CD4-positive, alpha-beta T cell treated with Interleukin-17A for 1 hour (primary cell): ENCODE data around the gene ADAMTS2.

ENCODE experiments used
- DNase-seq: peaks from one replicate; pipeline ENCODE4 v3.0.0-alpha.2; 2020

The ADAMTS2 gene

DNA sequence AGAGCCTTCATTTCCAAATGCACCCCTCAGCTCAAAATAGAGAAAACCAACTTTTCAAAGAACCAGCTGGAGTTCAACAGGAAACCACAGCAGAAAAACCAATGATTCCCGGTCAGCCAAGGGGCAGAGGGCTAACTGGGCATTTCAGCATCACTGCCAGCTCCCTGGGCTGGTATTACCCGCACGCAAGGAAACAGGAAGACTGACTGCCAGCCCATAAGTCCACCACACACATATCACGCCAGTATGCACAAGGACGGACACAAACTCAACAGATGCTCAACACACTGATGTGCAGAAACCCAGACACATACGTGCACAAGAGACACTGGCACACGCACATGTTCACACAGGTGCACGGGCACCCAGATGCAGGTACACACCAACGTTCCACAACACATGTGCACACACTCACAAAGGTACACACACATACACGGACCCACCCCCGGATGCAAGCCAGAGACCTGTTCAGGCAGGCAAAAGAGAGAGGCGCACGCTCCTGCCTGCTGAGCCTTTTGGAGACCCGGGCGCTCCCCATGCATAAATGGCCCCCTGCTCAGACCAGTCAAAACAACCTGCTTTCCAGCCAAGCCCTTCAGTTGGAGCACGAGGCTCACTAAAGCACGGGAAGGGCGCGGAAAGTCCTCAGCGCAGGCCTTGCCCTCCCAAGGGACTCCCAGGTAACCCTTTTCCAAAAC lies 2.1 kb downstream of the ADAMTS2 start:
- DNase-seq: no peak

DNA sequence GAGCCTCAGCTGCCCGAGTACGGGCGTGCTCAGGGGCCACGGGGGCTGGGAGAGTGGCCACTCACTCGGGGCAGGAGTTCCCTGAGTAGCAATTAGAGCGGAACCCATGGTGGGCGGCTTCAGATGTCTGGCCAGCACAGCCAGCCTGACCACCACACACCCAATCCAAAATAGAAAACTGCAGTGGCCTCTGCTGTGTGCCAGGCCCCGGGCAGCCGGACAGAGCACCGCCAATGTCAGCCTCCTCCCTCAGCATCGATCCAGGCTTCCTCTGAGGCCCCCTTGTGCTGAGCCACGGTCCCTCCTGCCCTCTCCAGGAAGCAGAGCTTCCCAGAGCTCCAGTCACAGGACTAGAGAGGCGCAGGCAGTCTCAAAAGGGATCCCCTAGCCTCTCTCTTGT lies 2.7 kb downstream of the ADAMTS2 start:
- DNase-seq: no peak

DNA sequence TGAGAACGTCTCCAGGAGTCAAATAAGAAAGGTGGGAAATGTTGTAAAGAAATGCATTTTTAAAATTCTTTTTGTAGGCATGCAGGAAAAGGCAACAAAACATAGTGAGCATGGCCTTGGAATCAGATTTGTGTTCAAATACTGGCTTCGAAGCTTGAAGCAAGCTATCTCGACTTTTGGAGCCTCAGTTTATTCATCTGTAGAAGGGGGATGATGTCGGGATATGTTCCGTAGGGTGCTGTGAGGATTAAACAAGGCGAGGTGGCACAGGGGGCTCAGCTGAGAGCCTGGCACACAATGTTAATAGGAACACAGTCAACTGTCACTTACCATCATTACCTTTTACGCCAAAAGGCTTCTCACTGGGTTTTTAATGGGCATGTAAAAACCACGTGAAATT lies 4.8 kb downstream of the ADAMTS2 start:
- DNase-seq: no peak

DNA sequence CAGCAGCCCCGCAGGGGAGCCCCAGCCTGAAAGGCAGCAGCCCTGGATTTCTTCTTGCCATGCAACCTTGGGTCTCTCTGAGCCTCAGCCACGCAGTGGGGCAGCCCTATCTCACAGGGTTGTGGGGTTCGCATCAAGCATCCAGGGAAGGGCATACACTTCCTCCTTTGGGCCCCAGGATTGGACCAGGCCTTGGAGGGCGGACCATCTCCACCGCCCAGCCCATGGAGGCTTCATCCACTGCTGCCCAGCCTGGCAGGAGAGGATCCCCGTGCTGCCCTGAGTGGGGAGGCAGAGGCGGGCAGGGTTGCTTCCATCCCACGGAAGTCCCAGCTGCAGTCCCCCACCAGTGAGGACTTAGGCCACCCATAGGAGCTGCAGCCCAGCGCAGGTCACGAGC lies 5.3 kb downstream of the ADAMTS2 start:
- no peak for DNase-seq

DNA sequence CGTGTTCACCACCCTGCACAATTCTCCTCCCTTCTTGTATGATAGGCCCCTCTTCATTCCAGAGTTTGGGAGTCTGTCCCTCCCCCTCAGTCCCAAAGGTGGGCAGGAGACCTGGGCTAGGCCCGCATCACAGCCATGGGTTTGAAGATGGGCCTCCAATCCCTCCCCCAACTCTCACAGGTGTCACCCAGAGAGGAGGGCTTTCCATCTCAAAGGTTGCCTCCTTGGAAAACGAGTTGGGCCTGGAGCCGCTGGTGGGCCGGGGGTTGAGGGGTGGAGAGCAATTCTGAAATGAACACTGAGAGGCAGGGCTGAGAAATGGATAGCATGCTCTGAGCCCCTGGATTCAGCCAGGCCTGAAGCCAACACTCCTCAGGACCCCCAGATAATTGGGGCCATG lies 6.2 kb downstream of the ADAMTS2 start:
- DNase-seq: no peak

DNA sequence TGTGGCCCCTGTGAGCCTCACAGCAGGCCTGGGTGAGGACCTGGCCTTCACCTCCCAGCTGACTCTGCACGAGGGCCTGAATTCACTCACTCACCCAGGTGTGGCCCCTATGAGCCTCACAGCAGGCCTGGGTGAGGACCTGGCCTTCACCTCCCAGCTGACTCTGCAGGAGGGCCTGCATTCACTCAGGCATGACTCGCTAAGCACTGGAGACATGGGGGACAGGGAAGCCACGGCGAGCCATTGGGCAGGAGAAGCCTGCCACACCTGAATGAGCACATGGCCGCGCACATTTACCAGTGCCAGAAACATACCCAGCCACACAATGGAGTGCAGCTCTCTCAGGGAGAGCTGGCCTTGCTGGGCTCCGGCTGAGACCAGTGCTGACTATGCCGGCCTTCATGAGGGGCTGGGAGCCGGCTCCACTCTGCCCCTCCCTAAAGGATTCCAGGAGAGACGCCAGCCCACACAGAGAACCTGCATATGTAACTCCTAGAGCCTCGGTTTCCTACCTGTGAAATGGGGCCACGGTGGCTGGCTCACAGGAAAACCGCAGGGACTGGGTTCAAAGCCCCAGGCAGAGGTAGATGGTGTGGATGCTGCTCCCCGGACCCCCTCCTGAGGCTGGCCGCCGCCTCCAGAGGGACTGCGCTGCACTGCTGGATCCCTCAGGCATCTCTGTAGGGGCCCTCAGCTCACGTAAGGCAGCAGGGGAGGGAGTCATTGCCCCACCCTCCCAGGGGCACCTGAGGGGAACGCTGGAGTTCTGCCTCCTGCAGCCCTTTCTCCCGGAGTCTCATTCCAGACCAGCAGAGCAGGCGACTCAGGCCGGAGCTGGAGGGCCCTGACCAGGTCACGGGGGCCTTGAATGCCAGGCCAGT lies 7.2 kb downstream of the ADAMTS2 start:
- no peak for DNase-seq

DNA sequence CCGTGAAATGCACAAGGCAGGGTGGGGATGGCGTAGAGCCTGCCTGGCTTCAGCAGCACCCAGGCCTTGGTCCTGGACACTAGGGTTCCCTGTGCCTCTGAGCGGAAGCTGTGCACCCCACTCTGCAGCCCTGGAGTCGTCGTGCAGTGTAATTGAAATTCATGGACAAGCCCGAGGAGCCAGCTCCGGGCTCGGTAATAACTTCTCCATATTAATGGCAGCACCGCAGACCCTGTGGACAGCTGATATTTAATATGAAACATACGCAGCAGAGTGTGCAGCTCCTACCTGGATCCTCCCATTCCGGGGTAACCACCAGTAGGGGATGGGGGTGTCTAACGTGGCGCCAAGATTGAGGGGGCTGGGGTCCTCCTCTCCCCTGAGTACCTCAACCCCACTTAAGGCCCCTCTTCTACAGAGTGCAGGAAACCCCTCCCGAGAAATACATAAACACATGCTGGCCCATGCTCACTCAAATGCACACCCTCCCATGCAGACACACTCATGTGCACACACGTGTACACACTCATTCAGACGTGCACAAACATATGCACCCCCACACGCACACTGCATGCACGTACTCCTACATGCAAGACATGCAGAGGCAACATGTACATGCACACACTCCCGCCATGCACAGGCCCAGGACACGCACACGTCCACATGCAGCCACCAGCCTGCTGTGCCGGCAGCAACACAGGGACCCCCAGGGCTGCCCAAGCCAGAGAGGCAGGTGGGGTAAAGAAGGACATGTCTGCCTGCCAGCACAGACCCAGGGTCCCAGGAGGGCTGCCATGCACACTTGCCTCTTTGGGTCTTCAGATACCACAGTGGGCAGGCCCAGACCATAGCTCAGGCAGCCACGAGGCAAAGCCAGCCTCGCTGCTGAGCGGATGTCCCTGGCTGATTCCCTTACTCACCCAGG lies 8.1 kb downstream of the ADAMTS2 start:
- DNase-seq: no peak

DNA sequence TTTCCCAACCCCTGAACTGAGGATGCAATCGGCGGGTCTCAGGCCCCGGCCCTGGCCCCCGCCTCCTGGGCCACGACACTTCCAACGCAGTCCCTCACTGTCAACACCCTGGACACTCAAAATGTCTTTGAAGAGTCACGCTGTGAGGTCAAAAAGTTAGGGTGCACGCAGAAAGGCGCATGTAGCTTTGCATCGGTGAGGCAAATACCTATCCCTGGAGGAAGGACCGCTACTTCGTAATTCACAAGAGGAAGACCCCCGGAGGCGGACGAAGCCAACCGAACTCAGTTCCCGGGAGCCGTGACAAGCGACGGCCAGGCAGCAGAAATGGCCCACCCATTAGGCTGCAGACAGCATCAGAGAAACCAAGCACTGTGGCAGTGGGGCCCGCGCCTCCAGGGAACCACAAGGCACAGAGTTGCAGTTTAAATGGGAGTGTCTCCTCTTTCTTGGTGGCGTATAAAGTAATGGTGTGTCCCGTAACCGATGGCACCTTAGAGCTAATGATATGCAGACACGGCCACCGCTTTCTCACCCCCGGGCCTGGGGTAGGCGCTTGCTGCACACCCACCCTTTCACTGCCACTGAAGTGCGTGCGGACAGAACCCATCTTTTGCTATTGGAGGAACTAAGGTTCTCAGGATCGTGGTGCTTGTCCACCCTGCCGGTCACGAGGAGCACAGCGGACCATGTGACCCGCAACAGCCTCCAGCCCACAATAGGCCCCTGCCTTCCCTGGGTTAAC lies 9.0 kb downstream of the ADAMTS2 start:
- DNase-seq: no peak

DNA sequence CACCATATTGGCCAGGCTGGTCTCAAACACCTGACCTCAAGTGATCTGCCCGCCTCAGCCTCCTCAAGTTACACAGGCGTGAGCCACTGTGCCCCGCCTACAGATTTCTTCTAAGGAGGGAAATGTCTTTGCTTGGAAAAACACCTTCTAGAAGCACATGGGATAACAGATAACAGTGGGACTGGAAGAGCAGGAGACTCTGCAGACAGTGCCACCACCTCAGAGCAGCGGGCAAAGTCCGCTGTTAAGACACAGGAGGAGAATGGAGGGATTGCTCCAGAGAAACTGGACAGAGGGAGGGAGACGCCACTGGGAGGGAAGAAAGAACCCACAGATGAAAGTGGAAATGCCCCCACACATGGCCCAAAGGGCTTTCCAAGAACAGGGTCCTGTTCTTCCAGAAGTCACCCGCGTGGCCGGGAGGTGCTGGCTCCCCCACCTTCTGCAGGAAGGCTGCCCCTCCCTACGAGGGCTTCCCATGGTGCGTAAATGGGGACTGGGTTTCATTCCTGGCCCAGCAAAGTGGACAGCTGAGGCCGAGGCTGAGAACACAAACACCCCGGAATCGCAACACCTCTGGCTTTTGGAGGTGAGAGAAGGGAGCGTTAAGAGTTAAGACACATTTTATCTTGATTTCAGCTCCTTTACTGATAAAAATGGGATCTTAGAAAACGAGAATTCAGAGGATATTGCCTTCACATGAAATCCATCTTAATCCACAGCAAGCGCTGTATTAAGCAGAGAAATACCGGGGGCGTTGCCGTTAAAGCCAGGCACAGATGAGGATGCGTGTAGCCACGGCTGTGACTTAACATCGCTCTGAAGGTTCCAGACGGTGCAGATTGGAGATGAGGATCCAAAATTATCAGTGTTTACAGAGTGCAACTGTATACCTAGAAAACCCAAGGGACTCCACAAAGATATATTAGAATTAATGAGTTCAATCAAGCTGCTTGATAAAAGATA lies 11.2 kb downstream of the ADAMTS2 start:
- DNase-seq: no peak

DNA sequence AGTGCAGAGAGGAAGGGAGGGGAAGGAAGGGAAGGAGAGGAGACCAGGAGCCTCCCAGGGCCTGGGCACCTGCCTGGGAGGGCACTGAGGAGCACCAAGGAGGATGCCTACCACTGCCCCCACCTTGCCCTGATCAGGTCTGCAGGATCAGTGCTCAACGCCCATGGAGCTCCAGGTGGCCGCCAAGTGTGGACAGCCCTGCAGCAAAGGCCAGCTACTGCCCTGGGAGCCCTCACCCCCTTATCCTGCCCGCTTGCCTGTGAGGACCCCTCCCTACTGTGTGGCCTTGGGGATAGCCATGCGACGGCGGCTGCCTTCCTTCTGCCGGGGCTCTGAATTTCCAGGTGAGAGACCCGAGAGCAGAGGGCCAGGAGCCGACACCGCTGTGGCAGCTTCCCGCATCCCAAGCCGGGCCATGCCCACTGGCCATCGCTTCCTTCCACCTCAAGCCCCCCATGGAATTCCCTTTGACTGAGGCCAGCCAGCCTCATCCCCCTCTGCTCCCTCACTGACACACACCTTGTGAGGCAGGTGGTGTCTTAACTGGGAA lies 12.4 kb downstream of the ADAMTS2 start:
- DNase-seq: no peak

DNA sequence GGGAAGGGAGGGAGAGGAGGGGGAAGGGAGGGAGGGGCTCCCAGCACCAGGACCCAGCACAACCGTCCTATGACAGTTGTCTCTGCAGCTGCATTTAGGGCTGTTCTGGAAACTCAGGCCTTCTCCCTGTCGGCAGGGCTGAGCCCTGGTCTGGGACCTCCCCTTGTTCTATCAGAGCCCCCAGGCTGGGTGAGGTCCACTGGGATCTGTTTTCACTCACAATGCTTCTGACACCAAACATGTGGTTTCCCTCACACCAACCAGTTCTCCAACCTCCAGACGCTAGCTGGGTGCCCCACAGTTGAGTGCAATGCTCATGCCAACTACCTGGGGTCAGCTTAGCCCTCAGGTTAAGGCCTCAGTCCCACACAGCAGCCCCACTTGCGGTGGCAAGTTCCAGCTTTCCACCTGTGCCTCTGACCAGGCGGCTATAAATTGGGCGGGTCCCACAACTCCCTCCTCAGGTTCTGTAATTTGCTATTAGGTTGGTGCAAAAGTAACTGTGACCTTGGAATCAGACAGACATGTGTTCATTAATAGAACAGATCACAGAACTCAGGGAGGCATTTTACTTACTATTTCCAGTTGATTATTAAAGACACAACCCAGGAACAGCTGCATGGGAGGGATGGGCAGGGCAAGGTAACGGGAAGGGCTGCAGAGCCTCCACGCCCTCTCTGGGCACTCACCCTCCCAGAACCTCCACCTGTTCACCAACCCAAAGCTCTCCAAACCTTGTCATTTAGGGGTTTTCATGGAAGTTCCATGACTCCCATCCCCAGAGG lies 13.5 kb downstream of the ADAMTS2 start:
- DNase-seq: no peak

DNA sequence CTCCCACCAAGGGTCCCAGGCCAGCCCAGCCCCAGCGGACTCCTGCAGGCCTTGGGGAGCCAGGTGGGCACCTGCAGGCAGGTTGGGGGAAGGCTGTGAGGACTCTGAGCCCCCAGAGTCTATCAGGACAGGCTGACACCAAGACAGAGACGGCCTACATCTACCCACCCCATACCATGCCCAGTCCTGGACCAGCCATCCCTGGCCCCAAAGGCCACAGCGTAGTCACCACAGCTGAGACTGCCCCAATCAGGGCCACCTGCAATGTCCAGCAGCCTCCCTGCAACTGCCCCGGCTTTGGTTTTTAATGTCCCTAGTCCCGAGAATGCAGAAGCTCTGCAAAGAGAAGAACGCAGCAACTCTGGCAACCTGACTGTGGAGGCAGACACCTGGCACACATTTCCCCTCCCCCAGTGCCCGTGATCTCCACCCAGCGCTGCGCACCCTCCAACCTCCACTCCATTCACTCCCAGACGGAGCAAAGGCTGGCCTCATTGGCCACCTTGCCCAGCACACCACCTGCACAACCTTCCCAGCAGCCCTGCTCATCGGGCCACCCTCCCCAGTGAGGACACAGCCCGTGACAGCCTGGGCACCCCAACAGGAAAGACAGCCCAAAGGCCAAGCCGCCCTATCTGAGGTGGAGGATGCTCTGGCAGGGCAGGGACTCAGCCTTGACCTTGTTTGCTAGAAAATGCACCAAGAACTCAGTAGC lies 14.9 kb downstream of the ADAMTS2 start:
- DNase-seq: no peak

DNA sequence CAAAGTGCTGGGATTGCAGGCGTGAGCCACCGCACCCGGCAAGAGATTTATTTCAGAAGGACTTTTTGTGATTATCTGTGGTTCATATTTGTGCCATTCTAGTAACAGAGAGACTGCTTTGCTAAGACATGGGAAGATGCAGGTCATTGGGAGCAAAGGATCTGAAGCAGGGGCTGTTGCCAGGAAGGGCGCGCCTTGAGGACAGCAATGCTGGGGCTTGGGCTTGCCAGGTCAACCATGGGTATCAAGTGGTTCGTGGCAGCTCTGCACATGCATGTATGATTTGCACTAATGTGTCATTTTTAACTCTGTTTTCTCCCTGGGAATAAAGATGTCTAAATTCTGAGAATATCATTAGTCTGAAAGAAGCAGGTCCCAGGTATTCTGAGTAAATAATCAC lies 17.0 kb downstream of the ADAMTS2 start:
- DNase-seq: no peak

DNA sequence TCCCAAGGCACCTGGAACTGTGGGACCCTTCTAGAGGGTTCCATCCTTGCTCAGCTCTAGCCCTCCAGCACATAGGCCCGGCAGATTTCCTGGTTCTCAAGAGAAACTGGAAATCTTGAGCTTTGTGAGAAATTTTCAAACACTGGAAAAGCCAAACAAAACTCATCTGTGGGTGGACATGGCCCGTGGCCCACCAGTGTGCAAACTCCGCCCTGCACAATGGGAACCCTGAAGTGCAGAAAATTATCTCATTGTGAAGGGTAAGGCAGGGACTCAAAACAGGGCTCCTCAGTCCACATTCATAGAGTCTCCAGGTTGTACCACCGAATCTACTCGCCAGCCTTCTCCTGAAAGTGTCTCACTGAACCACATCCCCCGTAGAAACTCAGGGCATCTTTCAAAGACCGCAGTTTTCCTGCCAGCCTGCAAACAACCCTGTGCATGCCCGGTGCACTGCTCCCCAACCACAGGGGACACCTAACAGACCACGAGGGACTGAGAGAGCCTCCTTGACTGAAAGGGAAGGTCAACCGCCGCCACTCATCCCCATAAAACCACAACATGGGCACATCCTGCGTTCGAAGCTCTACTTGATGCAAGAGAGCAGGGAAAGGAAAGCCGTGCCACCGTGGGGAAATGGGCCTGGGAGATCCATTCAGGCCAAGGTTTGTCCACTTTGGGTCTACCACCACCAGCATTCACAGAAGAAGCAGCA lies 18.1 kb downstream of the ADAMTS2 start:
- no peak for DNase-seq

DNA sequence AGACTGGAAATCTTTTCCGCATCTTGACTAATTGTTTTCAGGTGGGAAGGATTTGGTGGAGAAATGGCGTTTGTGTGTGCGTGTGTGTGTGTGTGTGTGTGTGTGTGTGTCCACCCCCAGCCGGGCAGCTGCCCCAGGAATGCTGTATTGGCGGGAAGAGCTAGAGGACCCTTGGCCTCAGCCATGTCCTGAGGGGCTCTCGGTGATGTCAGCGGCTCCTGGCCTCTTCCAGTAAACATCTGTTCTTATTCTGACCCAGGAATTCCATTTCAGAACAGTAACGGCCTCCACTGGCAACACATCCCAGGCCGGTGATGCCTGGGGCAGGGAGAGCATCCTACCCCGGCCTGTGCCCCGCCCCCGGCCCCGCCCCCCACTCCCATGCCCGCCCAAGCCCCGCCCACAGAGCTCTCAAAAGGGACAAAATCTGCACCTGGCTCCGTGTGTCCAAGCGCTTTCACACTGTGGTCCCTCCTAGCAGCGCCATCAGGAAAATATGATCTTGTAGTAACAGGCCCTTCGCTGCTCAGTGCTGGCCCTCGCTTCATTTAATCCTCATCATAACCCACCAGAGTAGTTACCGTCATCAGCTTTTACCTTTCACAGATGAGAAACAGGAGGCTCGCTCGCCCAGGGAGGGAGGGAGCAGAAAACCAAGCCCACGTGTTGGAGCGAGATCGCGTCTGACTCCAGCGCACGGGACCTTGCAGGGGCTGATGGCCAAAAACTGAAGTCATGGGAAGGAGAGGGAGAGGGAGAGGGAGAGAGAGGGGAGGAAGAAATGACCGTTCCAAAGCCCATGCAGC lies 18.9 kb downstream of the ADAMTS2 start:
- no peak for DNase-seq

DNA sequence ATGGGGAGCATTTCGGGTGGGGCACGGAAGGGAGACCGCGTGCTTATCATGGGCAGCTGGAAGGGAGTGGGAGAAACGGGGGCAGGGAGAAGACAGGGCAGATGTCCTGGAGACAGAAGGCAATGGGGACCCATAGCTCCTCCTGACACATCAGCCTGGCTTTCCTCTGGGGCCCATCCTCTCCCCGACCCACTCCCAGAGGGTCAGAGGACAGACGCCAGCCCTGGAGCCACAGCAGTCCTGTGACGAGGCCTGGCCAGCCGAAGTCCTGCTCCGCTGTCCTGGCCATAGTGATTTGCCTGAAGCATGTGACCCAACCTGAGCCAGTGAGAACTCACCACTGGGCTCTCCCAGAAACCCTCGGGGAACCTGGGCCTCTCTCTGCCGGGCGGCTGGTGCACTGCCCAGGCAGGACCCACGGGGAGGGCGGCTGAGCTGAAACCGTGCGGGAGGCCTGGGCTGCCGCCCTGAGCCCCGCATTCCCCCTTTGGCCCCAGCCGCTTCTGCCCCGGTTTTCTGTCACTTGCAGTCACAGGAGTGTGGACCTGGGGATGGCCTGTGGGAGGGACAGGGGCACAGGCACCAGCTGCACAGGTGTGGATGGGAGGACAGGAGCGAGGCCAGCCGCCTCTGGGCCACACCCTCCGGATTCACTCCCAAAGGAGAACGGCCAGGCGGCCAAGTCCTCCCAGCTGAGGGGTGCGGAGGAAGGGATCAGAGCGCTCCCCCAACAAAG lies 19.8 kb downstream of the ADAMTS2 start:
- no peak for DNase-seq

DNA sequence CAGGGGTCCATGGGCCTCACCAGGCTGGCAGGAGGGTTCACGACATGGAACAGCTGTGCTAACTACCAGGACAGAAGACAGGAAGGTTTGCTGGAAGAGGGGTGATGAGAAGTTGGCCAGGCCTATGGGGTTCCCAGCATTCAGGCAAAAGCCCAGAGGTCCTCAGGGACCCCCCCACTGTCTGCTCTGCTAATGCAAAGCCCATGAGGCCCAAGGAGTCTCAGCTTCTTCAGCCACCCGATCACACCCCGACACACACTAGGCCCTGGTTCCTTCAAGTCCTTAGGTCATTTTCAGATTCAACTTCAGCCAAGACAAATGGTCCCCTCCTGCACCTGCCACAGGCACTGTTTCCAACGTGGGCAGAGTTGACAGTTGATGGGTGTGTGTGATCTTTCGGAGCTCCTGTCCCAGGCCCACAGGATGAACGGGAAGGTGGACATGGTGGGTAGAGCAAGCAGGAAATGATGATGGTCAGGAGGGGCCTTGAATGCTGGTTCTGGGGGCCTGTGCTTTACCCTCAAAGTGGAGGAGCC lies 20.4 kb downstream of the ADAMTS2 start:
- no peak for DNase-seq
